Measurements from ENCODE around the gene ILK. TPM values are rescaled to one million over a fixed set of nuclear protein-coding genes. Genes with fewer than 3 reads are reported as not detected.

The ILK gene
- total and polyA plus RNA-seq, 3 donors from 2014 or later = 79.1 to 122 (median 109) TPM

- 95 to 96% methylated on average over 3 of the region's 3 CpGs for WGBS, 2 donors
- Histone ChIP-seq H3K4me1 (peaks cover 10% of the 10 kb centered on the region), H3K27me3 (no peaks in the 10 kb centered on the region), H3K27ac (no peak overlapping the region), H3K36me3 (ENCODE audit: low read depth, missing control alignments) (no peaks in the 10 kb centered on the region), H3K4me3 (no peak overlapping the region), H3K9me3 (no peaks in the 10 kb centered on the region)
- TF ChIP-seq POLR2A (IDR thresholded peaks at IDR 0.05) = no peak
- TF ChIP-seq CTCF (IDR thresholded peaks at IDR 0.05) = no peak
- no peak for DNase-seq
- intact Hi-C loops (cut with DNase I; ENCODE audit: low total_unique reads) = no loop called here
Measured at GRCh38 chr11:6598555-6598954, 5.0 kb upstream of the ILK start.

- Histone ChIP-seq H3K36me3 (ENCODE audit: low read depth, missing control alignments) (no peaks in the 10 kb centered on the region), H3K4me1 (peaks cover 10% of the 10 kb centered on the region), H3K9me3 (no peaks in the 10 kb centered on the region), H3K4me3 (no peak overlapping the region), H3K27me3 (no peaks in the 10 kb centered on the region), H3K27ac (no peak overlapping the region)
- TF ChIP-seq POLR2A (IDR thresholded peaks at IDR 0.05) = no peak
- TF ChIP-seq CTCF (IDR thresholded peaks at IDR 0.05) = no peak
- no peak for DNase-seq
- WGBS, 2 donors = 86% methylated on average over 1 of the region's 1 CpG
- intact Hi-C loops (cut with DNase I; ENCODE audit: low total_unique reads) = no loop called here
Measured at GRCh38 chr11:6599449-6599848, 4.1 kb upstream of the ILK start.

GRCh38 chr11:6599881-6600390 is 3.6 kb upstream of the ILK start:
- H3K9me3 ChIP-seq = no peaks in the 10 kb centered on the region
- H3K27ac ChIP-seq = no peak overlapping the region
- intact Hi-C loops (cut with DNase I; ENCODE audit: low total_unique reads) = no loop called here
- WGBS, 2 donors = 75 to 87% methylated on average over 2 of the region's 2 CpGs
- H3K4me3 ChIP-seq = no peak overlapping the region
- H3K4me1 ChIP-seq = peaks cover 13% of the 10 kb centered on the region
- no peak for DNase-seq
- H3K36me3 ChIP-seq (ENCODE audit: low read depth, missing control alignments) = no peaks in the 10 kb centered on the region
- TF ChIP-seq CTCF (IDR thresholded peaks at IDR 0.05) (no peak), POLR2A (IDR thresholded peaks at IDR 0.05) (no peak)
- H3K27me3 ChIP-seq = no peaks in the 10 kb centered on the region

- TF ChIP-seq POLR2A (IDR thresholded peaks at IDR 0.05) (no peak), CTCF (IDR thresholded peaks at IDR 0.05) (no peak)
- Histone ChIP-seq H3K9me3 (no peaks in the 10 kb centered on the region), H3K36me3 (ENCODE audit: low read depth, missing control alignments) (no peaks in the 10 kb centered on the region), H3K4me3 (no peak overlapping the region), H3K27ac (no peak overlapping the region), H3K27me3 (no peaks in the 10 kb centered on the region), H3K4me1 (peaks cover 22% of the 10 kb centered on the region)
- WGBS, 2 donors = 92 to 96% methylated on average over 8 to 13 of the region's 13 CpGs
- intact Hi-C loops (cut with DNase I; ENCODE audit: low total_unique reads) = no loop called here
- no peak for DNase-seq
Measured at GRCh38 chr11:6601041-6601461, 2.5 kb upstream of the ILK start.

Data from testis (tissue), 3 donors.